Stimulated activated CD4-positive, alpha-beta T cell treated with anti-CD3 and anti-CD28 coated beads, Interleukin-12 subunit alpha, Interleukin-12 subunit beta, amount 100 ng/mL, for 4 hours (primary cell): ENCODE data around the gene SLCO3A1.
"Not testable (repeated sequence)": the region's sequence is repeated elsewhere in the genome, so short reads cannot be mapped to it uniquely, and the experiment has no call there.

Experiments
- DNase-seq: peaks from one replicate; pipeline ENCODE4 v3.0.0-alpha.2; 2020

The SLCO3A1 gene

DNA sequence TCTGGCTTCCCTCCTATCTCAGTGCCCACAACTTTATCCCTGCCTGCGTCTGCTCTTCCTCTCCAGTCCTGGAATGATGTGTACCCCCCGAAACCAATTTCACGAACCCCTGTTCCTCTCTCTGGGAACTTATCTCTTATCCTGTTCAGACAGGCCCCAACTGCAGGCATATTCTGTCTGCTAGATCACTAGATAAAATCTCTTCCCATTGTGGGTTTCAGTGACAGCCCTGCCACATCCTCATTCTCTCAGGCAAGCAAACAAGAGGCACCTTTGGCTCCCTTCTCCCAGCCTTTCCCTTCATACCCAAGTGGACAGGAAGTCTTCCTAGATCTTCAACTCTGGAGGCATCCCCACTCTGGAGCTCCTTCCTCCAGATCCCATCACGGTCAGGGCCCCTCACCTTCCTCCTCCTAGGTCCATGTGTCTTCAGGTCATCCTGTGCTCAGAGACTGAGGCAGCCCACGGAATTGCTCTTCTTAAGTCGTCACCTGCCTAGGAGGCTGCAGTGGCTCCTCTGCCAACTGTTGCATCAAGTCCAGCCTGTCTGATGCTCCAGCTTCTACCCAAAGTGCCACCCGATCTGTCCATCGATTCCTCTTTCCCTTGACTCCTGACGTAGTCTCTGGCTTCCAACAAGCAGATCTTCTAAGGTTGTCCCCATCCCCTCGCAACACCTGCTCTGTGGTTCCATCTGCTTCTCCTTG is 190.8 kb downstream of the SLCO3A1 start:
- DNase-seq, result no peak

- DNase-seq, result no peak
Observed at GRCh38 chr15:92047900-92048299, 194.4 kb downstream of the SLCO3A1 start.

GRCh38 chr15:92048739-92049138 is 195.2 kb downstream of the SLCO3A1 start:
- DNase-seq, result no peak

- DNase-seq, result no peak
Observed at GRCh38 chr15:92049290-92049989, 195.9 kb downstream of the SLCO3A1 start.

DNA sequence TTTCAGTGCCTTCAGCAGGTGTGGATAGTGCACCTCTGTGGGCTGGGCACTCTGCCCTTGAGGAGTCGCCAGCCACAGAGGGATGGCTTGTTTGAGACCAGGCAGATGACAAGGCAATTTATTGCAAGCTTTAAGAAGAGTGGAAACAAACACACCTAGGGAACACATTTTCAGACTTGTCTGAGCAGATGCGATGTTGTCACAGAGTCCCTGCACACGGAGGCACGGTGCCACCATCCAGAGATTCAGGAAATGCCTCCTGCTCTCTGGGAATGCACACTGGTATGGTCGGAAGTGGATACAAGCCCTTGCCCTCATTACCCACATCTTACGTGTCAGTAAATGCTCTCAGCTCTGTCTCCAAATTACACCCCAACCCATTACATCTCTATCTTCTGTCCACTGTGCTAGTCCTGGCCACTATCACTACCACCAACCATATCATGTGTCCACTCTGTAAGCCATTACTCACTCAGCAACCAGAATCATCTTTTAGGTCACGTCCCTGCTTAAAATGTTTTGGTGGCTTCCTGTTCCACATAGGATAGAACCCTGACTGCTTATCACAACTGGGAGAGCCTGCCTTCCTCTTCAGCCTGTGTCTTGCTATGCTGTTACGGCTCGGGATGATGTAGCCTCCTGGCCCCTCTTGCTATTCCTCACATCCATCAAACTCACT is 196.9 kb downstream of the SLCO3A1 start:
- DNase-seq, result no peak

DNA sequence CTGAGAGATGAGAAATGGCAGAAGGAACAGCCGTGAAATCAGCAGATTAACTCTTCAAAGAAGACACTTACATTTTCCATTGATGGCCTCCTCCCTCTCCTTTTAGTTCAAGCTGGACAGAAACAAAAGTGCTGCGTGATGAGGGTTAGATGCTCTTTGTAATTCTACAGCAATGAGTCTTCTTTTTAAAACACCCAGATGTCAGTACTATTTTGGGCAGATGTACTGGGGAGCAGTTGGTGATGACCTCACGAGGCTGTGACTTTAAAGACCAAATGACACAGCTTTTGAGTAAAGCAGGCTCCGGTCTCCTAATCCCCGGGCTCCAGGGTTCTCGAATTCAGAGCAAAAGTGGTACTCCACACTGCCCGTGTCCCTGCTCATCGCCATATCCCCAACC is 198.2 kb downstream of the SLCO3A1 start:
- DNase-seq, result no peak

- no peak for DNase-seq
Observed at GRCh38 chr15:92053753-92054316, 200.3 kb downstream of the SLCO3A1 start.

GRCh38 chr15:92056875-92057274 is 203.4 kb downstream of the SLCO3A1 start:
- DNase-seq, result no peak

DNA sequence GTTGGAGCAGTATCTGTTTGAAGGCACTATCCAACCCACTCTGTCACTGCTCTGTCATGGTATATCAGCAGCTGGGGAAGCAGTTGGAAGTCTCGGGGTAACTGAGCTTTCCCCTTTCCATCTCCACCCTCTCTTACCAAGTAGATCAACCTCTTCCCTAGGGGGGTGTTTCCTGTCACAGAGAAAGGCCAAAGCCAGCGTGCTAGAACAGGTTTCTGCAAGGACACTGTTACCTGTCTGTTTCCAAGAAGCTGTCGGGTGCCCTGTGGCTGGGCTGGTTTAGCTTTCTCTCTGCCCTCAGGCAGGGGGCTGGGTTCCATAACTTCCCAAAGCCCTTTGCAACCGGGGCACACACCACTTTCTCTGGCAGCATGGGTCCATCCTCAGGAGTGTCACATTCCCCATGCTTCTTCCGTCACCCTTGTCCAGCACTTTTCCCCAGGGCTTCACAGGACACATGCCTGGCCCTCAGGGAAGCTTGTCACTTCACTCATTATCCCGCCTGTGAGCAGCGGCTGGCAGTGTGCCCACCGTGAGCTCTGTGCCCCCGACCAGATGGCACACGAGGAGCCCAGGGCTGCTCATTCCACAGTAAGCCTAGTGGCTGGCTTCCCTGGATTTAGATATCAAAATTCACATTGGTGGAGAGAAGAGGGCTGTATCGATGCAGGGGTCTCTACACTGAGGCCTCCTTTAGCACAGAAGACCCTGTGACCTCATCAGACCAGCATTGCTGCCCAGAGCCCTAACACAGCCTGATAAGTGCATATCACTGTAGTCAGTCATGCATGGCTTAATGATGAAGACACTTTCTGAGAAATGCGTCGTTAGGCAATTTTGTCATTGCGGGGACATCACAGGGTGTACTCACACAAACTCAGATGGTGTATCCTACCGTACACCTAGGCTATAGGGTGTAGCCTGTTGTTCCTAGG is 205.8 kb downstream of the SLCO3A1 start:
- DNase-seq, result no peak

- not testable (repeated sequence) for DNase-seq
Observed at GRCh38 chr15:92059971-92060311, 206.4 kb downstream of the SLCO3A1 start.

DNA sequence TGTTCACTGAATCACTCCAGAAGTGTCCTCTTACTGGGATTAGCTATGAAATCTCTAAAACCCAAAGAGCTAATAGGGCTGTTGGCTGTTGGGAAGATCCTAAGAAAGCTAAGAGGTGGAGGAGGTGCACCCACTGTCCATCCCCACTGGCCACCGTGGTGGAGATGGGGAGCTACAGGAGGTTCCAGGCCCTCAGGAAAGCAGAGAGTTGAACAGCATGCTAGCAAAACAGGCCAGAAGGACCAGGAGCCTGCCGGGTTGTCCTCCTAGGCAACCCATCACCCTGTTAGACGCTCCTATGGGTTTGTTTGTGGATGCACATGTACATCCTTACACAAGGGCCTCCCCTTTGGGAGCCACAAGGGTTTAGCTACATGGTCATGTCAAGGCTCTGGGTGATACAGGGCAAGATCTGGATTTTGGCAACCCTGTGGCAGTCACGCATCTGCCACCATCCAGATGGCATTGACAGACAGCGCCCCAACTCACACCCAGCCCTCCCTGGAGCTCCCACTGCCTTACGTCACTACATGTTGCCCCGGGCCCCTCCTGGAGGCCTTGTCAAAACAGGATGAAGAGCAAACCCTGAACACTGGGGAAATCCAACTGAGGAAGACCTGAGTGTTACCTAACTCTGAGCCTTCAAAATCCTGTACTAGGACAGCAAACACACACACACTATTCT is 208.1 kb downstream of the SLCO3A1 start:
- no peak for DNase-seq

- no peak for DNase-seq
Observed at GRCh38 chr15:92062505-92062904, 209.0 kb downstream of the SLCO3A1 start.

DNA sequence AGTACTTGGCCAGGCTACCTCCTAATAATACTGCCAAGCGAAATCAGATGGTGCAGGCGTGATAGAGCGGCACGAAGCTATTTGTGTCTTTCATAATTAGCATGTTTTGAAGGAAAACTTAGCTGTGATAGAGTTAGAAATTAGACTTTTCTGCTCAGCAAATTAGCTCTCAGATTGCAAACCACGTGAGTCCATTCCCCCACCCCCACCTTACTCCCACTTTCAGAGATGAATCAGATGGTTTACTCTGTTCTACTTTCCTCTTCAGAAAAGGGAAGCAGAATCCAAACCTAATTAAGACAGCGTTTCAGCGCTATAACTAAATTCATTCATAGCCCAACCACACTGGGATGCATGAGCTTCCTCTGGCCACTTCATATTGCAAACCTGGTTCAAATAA is 214.6 kb downstream of the SLCO3A1 start:
- no peak for DNase-seq

DNA sequence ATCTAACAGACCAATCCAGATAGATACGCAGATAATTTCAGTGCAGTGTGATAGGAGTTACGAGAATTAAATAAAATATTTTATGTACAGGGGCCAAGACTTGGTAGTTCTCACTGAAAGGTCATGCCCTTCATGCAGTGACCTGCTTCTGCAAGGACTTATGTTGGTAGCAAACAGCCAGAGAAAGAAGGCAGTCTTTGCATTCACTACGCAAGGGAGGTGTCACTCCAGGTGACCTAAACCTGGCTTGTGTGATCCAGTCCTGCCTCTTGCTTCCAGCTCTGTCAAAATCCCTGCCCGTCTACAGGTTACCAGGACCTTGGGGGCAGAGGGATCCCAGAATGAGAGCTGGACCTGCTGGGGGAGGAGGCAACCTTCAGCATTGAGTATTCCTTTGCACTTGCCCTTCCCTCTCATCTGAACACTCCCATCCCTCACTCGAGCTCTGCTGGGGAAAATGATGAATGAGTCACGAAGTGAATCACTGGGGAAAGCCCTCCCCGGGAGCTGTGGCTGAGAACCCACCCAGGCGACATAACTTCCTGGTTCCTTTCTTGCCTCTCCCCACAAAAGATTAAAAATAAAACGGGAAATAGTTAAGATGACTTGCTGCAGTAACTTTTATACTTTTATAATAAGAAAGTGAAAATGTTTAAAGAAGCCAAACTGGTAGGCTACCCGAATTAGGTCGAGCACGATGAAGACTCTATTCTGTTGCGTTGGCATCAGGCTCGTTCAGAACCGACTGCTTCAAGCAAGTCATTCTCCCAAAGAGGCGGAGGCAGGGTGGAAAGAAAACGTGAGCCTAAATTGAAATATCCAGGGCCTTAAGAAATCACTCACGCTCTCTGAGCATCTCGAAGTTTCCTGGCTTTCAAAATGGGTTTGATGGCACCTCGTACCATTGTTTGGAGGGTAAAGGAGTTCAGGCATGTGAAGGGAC is 216.1 kb downstream of the SLCO3A1 start:
- peak; percentile 44 for DNase-seq

GRCh38 chr15:92070251-92070650 is 216.7 kb downstream of the SLCO3A1 start:
- not testable (repeated sequence) for DNase-seq

GRCh38 chr15:92071045-92071634 is 217.6 kb downstream of the SLCO3A1 start:
- no peak for DNase-seq

DNA sequence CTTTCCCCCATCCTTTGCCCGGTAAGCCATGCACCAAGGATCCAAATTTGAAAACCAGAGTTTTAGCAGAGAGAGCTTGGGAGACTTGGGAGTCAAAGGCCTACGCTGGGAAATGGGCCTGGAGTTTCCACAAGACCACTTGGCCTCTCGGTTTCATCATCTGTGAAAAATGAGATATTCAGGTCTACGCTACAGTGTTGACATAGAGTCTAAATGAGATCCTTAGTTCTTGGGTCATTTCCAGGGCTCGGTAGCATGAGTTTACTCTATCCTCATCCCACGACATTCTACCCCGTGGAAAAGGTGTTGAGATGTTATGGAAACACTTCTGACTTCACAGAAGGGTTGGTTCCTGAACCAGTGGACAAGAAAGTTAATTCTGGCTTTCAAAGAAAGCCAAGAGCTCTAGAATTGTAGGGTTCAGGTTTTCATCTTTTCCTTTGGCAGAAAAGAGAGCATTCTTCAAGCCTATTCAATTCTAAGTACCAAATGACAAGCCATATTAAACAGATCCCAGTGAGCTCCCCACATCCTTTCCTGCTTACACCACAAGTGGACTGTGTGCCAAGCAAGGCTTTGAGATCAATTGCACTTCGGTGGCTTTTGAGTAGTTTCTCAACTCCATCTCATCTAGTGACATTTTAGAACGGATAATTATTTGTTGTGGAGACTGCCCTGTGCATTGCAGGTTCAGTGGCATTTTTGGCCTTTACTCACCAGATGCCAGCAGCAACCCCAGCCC is 219.7 kb downstream of the SLCO3A1 start:
- no peak for DNase-seq

DNA sequence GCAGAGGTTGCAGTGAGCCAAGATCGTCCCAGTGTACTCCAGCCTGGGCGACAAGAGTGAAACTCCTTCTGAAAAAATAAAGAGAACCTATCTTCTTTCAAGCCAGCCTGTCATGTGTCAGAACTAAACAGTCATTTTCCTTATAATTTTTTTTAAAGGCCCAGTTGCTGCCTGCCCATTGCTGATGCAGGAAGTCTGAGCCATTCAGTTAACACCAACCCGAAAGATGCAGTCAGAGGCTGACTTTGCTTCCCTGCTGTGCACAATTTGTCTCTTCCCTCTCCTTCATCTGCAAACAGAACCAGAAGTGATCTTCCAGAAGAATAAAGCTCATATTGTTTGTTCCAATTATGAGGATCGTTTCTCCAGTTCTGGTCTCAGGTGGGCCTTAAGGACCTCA is 220.6 kb downstream of the SLCO3A1 start:
- DNase-seq, result no peak

- no peak for DNase-seq
Observed at GRCh38 chr15:92074646-92075045, 221.1 kb downstream of the SLCO3A1 start.

DNA sequence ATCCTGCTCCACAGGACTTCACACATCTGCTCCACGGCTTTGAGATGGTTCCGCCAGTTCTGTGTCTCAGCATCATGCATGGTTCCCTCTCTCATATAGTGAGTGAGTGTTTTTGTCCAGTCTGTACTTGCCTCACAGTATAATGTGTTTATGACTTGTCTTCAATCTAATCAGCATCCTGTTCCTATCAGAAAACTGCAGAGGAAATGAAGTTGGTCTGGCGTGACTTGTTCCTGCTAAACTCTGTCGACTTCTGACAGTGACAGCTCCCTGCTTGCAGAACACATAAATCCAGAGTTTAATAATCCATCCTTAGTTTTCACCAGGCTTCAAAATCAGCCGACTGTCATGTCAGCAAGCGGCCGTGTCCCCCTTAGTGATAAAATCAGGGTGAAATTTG is 222.3 kb downstream of the SLCO3A1 start:
- DNase-seq, result no peak
